ENCODE measurements around the gene CHRNB1. TPM values are rescaled to one million over a fixed set of nuclear protein-coding genes. Genes with fewer than 3 reads are reported as not detected.

Gene CHRNB1
- total RNA-seq, 2 experiments from 2014 or later: 11.5 to 11.7 TPM

DNA sequence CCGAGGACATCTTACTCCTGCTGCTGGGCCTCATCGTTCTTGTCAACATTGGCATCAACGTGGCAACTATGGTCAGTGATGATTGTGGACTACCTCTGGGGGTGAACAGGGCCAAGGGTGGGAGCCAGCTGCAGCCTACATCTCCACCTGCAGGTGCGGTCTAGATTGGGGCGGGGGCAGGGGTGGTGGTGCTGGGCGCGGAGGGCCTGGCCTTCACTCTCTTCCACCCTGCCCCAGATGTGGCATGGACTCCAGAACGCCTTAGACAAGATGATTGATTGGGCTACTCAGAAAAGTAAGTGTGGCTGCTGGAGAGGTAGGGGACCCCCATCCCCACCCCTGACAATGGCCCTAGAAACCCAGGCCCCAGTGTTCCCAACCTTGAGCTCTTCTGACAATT lies 19.1 kb upstream of the CHRNB1 start:
- H3K27ac Mint-ChIP-seq: no peak overlapping the region
- no peak for TF ChIP-seq CTCF (IDR thresholded peaks at IDR 0.05)
- H3K4me3 Mint-ChIP-seq: no peak overlapping the region
- DNase-seq (no peak), ATAC-seq (no peak)
- H3K36me3 Mint-ChIP-seq (ENCODE audit: low read depth): no peaks in the 10 kb centered on the region
- no peaks in the 10 kb centered on the region for H3K27me3 Mint-ChIP-seq
- H3K9me3 Mint-ChIP-seq: no peaks in the 10 kb centered on the region
- no peaks in the 10 kb centered on the region for H3K4me1 Mint-ChIP-seq (ENCODE audit: low read depth)
- ChIA-PET CTCF (interaction anchor here (1.5 kb wide), 1 partner anchor 11 kb away, joined by 5 read pairs; no protein-coding TSS in a partner anchor), POLR2A (interaction anchor here (0.6 kb wide), 1 partner anchor 14 kb away, joined by 3 read pairs; no protein-coding TSS in a partner anchor)
- intact Hi-C loops (cut with micrococcal nuclease): no loop called here

- intact Hi-C loops (cut with micrococcal nuclease): no loop called here
- Mint-ChIP-seq H3K27ac (no peak overlapping the region), H3K4me1 (ENCODE audit: low read depth) (no peaks in the 10 kb centered on the region), H3K9me3 (no peaks in the 10 kb centered on the region), H3K36me3 (ENCODE audit: low read depth) (no peaks in the 10 kb centered on the region), H3K27me3 (no peaks in the 10 kb centered on the region), H3K4me3 (no peak overlapping the region)
- POLR2A ChIA-PET: interaction anchor here (1.0 kb wide), 1 partner anchor 13 kb away, joined by 3 read pairs; the partner anchor contains the start of gene FGF11
- CTCF ChIA-PET: interaction anchor here (1.0 kb wide), 1 partner anchor 69 kb away, joined by 4 read pairs; no protein-coding TSS in a partner anchor
- DNase-seq (no peak), ATAC-seq (no peak)
- no peak for TF ChIP-seq CTCF (IDR thresholded peaks at IDR 0.05)
Observed at GRCh38 chr17:7426203-7426863, 18.5 kb upstream of the CHRNB1 start.

- CTCF ChIA-PET: interaction anchor here (1.0 kb wide), 1 partner anchor 70 kb away, joined by 4 read pairs; no protein-coding TSS in a partner anchor
- no peaks in the 10 kb centered on the region for H3K27me3 Mint-ChIP-seq
- no peak for TF ChIP-seq CTCF (IDR thresholded peaks at IDR 0.05)
- H3K9me3 Mint-ChIP-seq: no peaks in the 10 kb centered on the region
- POLR2A ChIA-PET: interaction anchor here (1.0 kb wide), 1 partner anchor 13 kb away, joined by 3 read pairs; the partner anchor contains the start of gene FGF11
- H3K36me3 Mint-ChIP-seq (ENCODE audit: low read depth): no peaks in the 10 kb centered on the region
- ATAC-seq (no peak), DNase-seq (no peak)
- no peak overlapping the region for H3K27ac Mint-ChIP-seq
- intact Hi-C loops (cut with micrococcal nuclease): no loop called here
- H3K4me3 Mint-ChIP-seq: no peak overlapping the region
- no peaks in the 10 kb centered on the region for H3K4me1 Mint-ChIP-seq (ENCODE audit: low read depth)
Observed at GRCh38 chr17:7426896-7427489, 17.9 kb upstream of the CHRNB1 start.

- H3K27ac Mint-ChIP-seq: no peak overlapping the region
- CTCF ChIA-PET: interaction anchor here (1.0 kb wide), 1 partner anchor 71 kb away, joined by 4 read pairs; no protein-coding TSS in a partner anchor
- no peaks in the 10 kb centered on the region for H3K36me3 Mint-ChIP-seq (ENCODE audit: low read depth)
- H3K4me1 Mint-ChIP-seq (ENCODE audit: low read depth): no peaks in the 10 kb centered on the region
- intact Hi-C loops (cut with micrococcal nuclease): no loop called here
- ATAC-seq: no peak
- H3K4me3 Mint-ChIP-seq: no peak overlapping the region
- no peaks in the 10 kb centered on the region for H3K27me3 Mint-ChIP-seq
- POLR2A ChIA-PET: no interaction called here
- DNase-seq: no peak
- TF ChIP-seq CTCF (IDR thresholded peaks at IDR 0.05): no peak
- no peaks in the 10 kb centered on the region for H3K9me3 Mint-ChIP-seq
Observed at GRCh38 chr17:7427549-7427948, 17.3 kb upstream of the CHRNB1 start.

DNA sequence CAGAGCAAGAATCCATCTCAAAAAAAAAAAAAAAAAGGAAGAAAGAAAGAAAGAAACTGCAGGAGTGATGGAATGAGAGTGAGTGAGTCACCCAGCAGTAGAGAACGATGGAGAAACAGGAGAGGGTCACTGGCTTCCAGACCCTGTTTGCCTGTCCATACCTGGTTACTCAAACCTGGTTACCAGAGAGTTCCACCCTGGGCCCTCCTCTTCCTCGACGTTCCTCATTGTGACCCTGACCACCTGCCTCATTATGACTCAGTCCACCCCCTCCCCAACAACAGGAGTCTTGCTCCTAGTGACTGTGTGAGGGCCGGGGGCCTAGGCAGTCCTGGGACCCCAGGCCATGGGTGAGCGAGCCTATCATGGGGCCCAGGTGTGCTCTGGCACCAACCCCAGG lies 16.3 kb upstream of the CHRNB1 start, which contains the start of gene SPEM3:
Gene SPEM3, plus strand, starts transcription at position 301 of the 400 bp plus-strand sequence. Its CDS starts 46 bp downstream, at position 347.
- Mint-ChIP-seq H3K4me1 (ENCODE audit: low read depth) (no peaks in the 10 kb centered on the region), H3K36me3 (ENCODE audit: low read depth) (no peaks in the 10 kb centered on the region), H3K27me3 (no peaks in the 10 kb centered on the region), H3K27ac (no peak within 1 kb of the TSS), H3K4me3 (no peak within 1 kb of the TSS), H3K9me3 (no peaks in the 10 kb centered on the region)
- intact Hi-C loops (cut with micrococcal nuclease): no loop called here
- POLR2A ChIA-PET: no interaction called here
- no peak for ATAC-seq
- CTCF ChIA-PET: no interaction called here
- no peak for DNase-seq
- TF ChIP-seq CTCF (IDR thresholded peaks at IDR 0.05): no peak

Measured in activated CD8-positive, alpha-beta T cell treated with anti-CD3 and anti-CD28 coated beads for 36 hours (primary cell).